Activated naive CD8-positive, alpha-beta T cell treated with anti-CD3 and anti-CD28 coated beads, Interleukin-2, amount 10 ng/mL, durations not matched to agents 7 days and 5 days (primary cell): Measurements from ENCODE around the gene ARL10. TPM values are rescaled to one million over a fixed set of nuclear protein-coding genes. Genes with fewer than 3 reads are reported as not detected.
A peak's percentile ranks its signal among the peaks of the same experiment; 100 is the strongest.

Experiments used
- ATAC-seq: fragments of 150-1000 bp; cut with Tn5 transposase; one replicate; pipeline ENCODE4 v1.10.0; 2021; ENCODE audit warnings: low read depth, moderate library complexity
- POLR2A ChIA-PET: fragments of 350-600 bp; sonication (Branson Sonifier 250); formaldehyde crosslinking; loops from one replicate; lab custom pipeline; 2021; ENCODE audit warnings: antibody characterized with exemption; lab: Charles Lee
- DNase-seq: peaks from one replicate; pipeline ENCODE4 v3.0.0; 2021
- H3K27ac Mint-ChIP-seq: one replicate; pipeline ENCODE4 v1.8.0; 2022; ENCODE audit warnings: mild to moderate bottlenecking, mixed read lengths
- H3K27me3 Mint-ChIP-seq: one replicate; pipeline ENCODE4 v1.8.0; 2022; ENCODE audit warnings: mild to moderate bottlenecking, moderate library complexity, mixed read lengths
- H3K36me3 Mint-ChIP-seq: one replicate; pipeline ENCODE4 v1.8.0; 2021; ENCODE audit warnings: mild to moderate bottlenecking, mixed read lengths
- H3K4me1 Mint-ChIP-seq: one replicate; pipeline ENCODE4 v1.8.0; 2021; ENCODE audit warnings: mixed read lengths
- H3K4me3 Mint-ChIP-seq: one replicate; pipeline ENCODE4 v1.8.0; 2022; ENCODE audit warnings: mild to moderate bottlenecking, moderate library complexity, mixed read lengths
- H3K9me3 Mint-ChIP-seq: one replicate; pipeline ENCODE4 v1.8.0; 2021; ENCODE audit warnings: mixed read lengths
- total RNA-seq, 2 experiments: library from RNA; stranded (reverse); gene quantifications; one replicate each; pipeline ENCODE4 v1.2.3, GENCODE V29; 2021

The ARL10 gene
- total RNA-seq, 2 experiments from 2014 or later = 10.5 to 12.5 TPM

- peak overlapping the region; percentile 99 for H3K27ac Mint-ChIP-seq
- H3K36me3 Mint-ChIP-seq = peaks cover 20% of the 10 kb centered on the region
- no peak for DNase-seq
- H3K4me3 Mint-ChIP-seq = peak overlapping the region; percentile 100
- POLR2A ChIA-PET = interaction anchor here (1.4 to 2.1 kb wide), 3 partner anchors 26 to 60 kb away, joined by 5 to 36 read pairs (median 7); partner anchors contain the start of genes FAF2 and KIAA1191
- H3K4me1 Mint-ChIP-seq = peaks cover 27% of the 10 kb centered on the region
- ATAC-seq = no peak
- no peaks in the 10 kb centered on the region for H3K9me3 Mint-ChIP-seq
- no peaks in the 10 kb centered on the region for H3K27me3 Mint-ChIP-seq
These were observed 22.2 kb downstream of the ARL10 start for GRCh38 chr5:176387384-176387925.

- DNase-seq (no peak), ATAC-seq (no peak)
- Mint-ChIP-seq H3K4me1 (peaks cover 27% of the 10 kb centered on the region), H3K4me3 (peak overlapping the region; percentile 100), H3K9me3 (no peaks in the 10 kb centered on the region), H3K36me3 (peaks cover 20% of the 10 kb centered on the region), H3K27ac (peak overlapping the region; percentile 99), H3K27me3 (no peaks in the 10 kb centered on the region)
- POLR2A ChIA-PET = interaction anchor here (0.7 to 2.1 kb wide), 6 partner anchors 27 to 259 kb away, joined by 3 to 36 read pairs (median 8); partner anchors contain the start of genes CLTB, FAF2, KIAA1191 and RNF44
These were observed 22.7 kb downstream of the ARL10 start for GRCh38 chr5:176388003-176388443.

GRCh38 chr5:176388444-176389134, 23.3 kb downstream of the ARL10 start, which contains the start of the genes HIGD2A and NOP16:
Gene HIGD2A (plus strand): TSS chr5:176388751. CDS start chr5:176388820, 69 bp downstream.
Gene NOP16 (minus strand): TSS chr5:176388598. CDS start chr5:176388539, 59 bp downstream.
- Mint-ChIP-seq H3K36me3 (peaks cover 21% of the 10 kb centered on the region), H3K4me3 (peak within 1 kb of the TSS; percentile 100), H3K27me3 (no peaks in the 10 kb centered on the region), H3K27ac (peak within 1 kb of the TSS; percentile 99), H3K9me3 (no peaks in the 10 kb centered on the region), H3K4me1 (peaks cover 27% of the 10 kb centered on the region)
- peak; percentile 94 for DNase-seq
- POLR2A ChIA-PET = interaction anchor here (0.7 to 2.1 kb wide), 7 partner anchors 27 to 258 kb away, joined by 3 to 36 read pairs (median 7); partner anchors contain the start of genes CLTB, FAF2, KIAA1191 and RNF44
- ATAC-seq = peak; percentile 91

- peak overlapping the region; percentile 100 for H3K4me3 Mint-ChIP-seq
- peaks cover 17% of the 10 kb centered on the region for H3K36me3 Mint-ChIP-seq
These were observed 24.1 kb downstream of the ARL10 start for GRCh38 chr5:176389135-176390123.

GRCh38 chr5:176391479-176391878, 26.2 kb downstream of the ARL10 start:
- no peaks in the 10 kb centered on the region for H3K9me3 Mint-ChIP-seq
- peaks cover 11% of the 10 kb centered on the region for H3K36me3 Mint-ChIP-seq
- ATAC-seq (no peak), DNase-seq (no peak)
- H3K4me3 Mint-ChIP-seq = no peak overlapping the region
- no peak overlapping the region for H3K27ac Mint-ChIP-seq
- H3K27me3 Mint-ChIP-seq = no peaks in the 10 kb centered on the region
- peaks cover 20% of the 10 kb centered on the region for H3K4me1 Mint-ChIP-seq
- POLR2A ChIA-PET = interaction anchor here (1.4 kb wide), 1 partner anchor 9 kb away, joined by 3 read pairs; no protein-coding TSS in a partner anchor

More at GRCh38 chr5:176389135-176390123, 24.1 kb downstream of the ARL10 start:
- Mint-ChIP-seq H3K9me3 (no peaks in the 10 kb centered on the region), H3K27me3 (no peaks in the 10 kb centered on the region), H3K27ac (peak overlapping the region; percentile 99), H3K4me1 (peaks cover 27% of the 10 kb centered on the region)
- ATAC-seq (peak; percentile 54), DNase-seq (no peak)
- POLR2A ChIA-PET = interaction anchor here (0.6 to 2.1 kb wide), 9 partner anchors 20 to 168 kb away, joined by 3 to 36 read pairs (median 6); partner anchors contain the start of genes CLTB, FAF2, KIAA1191 and RNF44

- H3K27ac Mint-ChIP-seq = no peak overlapping the region
- H3K4me3 Mint-ChIP-seq = no peak overlapping the region
- no peaks in the 10 kb centered on the region for H3K27me3 Mint-ChIP-seq
- peaks cover 11% of the 10 kb centered on the region for H3K36me3 Mint-ChIP-seq
- POLR2A ChIA-PET = interaction anchor here (1.4 kb wide), 1 partner anchor 8 kb away, joined by 3 read pairs; no protein-coding TSS in a partner anchor
- DNase-seq (no peak), ATAC-seq (no peak)
- no peaks in the 10 kb centered on the region for H3K9me3 Mint-ChIP-seq
- H3K4me1 Mint-ChIP-seq = peaks cover 15% of the 10 kb centered on the region
These were observed 26.7 kb downstream of the ARL10 start for GRCh38 chr5:176391999-176392398.

- DNase-seq (no peak), ATAC-seq (no peak)
- Mint-ChIP-seq H3K27ac (no peak overlapping the region), H3K9me3 (no peaks in the 10 kb centered on the region), H3K4me1 (peaks cover 10% of the 10 kb centered on the region), H3K4me3 (no peak overlapping the region), H3K36me3 (peaks cover 11% of the 10 kb centered on the region), H3K27me3 (no peaks in the 10 kb centered on the region)
- POLR2A ChIA-PET = interaction anchor here (1.4 kb wide), 1 partner anchor 8 kb away, joined by 3 read pairs; no protein-coding TSS in a partner anchor
These were observed 27.2 kb downstream of the ARL10 start for GRCh38 chr5:176392526-176392925.

- POLR2A ChIA-PET = no interaction called here
- H3K27me3 Mint-ChIP-seq = no peaks in the 10 kb centered on the region
- no peaks in the 10 kb centered on the region for H3K9me3 Mint-ChIP-seq
- H3K4me1 Mint-ChIP-seq = peaks cover 5% of the 10 kb centered on the region
- no peak for DNase-seq
- H3K36me3 Mint-ChIP-seq = peaks cover 12% of the 10 kb centered on the region
- ATAC-seq = no peak
- no peak overlapping the region for H3K27ac Mint-ChIP-seq
- H3K4me3 Mint-ChIP-seq = no peak overlapping the region
These were observed 28.8 kb downstream of the ARL10 start for GRCh38 chr5:176394096-176394495.

- Mint-ChIP-seq H3K4me1 (peaks cover 3% of the 10 kb centered on the region), H3K4me3 (no peak overlapping the region), H3K27me3 (no peaks in the 10 kb centered on the region), H3K9me3 (no peaks in the 10 kb centered on the region), H3K36me3 (peaks cover 12% of the 10 kb centered on the region), H3K27ac (no peak overlapping the region)
- ATAC-seq = no peak
- no peak for DNase-seq
- POLR2A ChIA-PET = no interaction called here
These were observed 29.8 kb downstream of the ARL10 start for GRCh38 chr5:176394881-176395675.

- Mint-ChIP-seq H3K4me3 (no peak overlapping the region), H3K27me3 (no peaks in the 10 kb centered on the region), H3K36me3 (peaks cover 5% of the 10 kb centered on the region), H3K27ac (peak overlapping the region; percentile 11), H3K4me1 (no peaks in the 10 kb centered on the region), H3K9me3 (no peaks in the 10 kb centered on the region)
- POLR2A ChIA-PET = no interaction called here
- no peak for DNase-seq
- ATAC-seq = no peak
These were observed 31.0 kb downstream of the ARL10 start for GRCh38 chr5:176396330-176396729.

GRCh38 chr5:176397736-176398420, 32.6 kb downstream of the ARL10 start:
- ATAC-seq = no peak
- Mint-ChIP-seq H3K27ac (no peak overlapping the region), H3K36me3 (peaks cover 5% of the 10 kb centered on the region), H3K4me1 (peaks cover 2% of the 10 kb centered on the region), H3K27me3 (no peaks in the 10 kb centered on the region), H3K4me3 (no peak overlapping the region), H3K9me3 (no peaks in the 10 kb centered on the region)
- no peak for DNase-seq
- POLR2A ChIA-PET = no interaction called here
